ENCODE results near the gene COL1A1.

DNA sequence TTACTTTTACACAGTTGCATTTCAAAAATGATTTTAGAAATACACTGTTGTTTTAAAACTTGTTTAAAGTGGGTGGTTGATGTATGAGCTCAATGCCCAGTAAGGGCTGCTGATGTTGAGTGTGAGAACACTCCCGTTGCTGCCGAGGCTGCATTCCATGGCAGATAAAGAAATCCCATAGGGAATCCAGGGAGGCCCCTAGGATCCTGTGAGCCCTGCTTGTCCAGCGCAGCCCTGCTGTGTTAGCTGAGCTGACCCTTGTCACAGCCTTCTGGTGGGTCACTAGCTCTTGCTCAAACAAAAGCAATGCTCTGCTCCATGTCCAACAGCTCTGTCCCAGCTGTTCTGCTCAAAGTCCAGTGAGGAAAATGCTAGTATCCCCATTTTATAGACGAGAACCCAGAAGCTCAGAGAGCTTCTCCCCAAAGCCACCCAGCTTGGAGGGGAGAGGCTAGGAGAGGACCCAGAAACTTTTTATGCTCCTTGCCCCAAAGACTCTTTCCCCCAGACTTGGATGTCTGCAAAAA lies 18.6 kb upstream of the COL1A1 start:
- TF ChIP-seq EP300 (IDR thresholded peaks at IDR 0.05) (no peak), POLR2A (IDR thresholded peaks at IDR 0.05; ENCODE audit: low read depth) (no peak), POLR2AphosphoS5 (IDR thresholded peaks at IDR 0.05) (no peak)
- TF ChIP-seq, protein P1, sequence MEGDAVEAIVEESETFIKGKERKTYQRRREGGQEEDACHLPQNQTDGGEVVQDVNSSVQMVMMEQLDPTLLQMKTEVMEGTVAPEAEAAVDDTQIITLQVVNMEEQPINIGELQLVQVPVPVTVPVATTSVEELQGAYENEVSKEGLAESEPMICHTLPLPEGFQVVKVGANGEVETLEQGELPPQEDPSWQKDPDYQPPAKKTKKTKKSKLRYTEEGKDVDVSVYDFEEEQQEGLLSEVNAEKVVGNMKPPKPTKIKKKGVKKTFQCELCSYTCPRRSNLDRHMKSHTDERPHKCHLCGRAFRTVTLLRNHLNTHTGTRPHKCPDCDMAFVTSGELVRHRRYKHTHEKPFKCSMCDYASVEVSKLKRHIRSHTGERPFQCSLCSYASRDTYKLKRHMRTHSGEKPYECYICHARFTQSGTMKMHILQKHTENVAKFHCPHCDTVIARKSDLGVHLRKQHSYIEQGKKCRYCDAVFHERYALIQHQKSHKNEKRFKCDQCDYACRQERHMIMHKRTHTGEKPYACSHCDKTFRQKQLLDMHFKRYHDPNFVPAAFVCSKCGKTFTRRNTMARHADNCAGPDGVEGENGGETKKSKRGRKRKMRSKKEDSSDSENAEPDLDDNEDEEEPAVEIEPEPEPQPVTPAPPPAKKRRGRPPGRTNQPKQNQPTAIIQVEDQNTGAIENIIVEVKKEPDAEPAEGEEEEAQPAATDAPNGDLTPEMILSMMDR (IDR thresholded peaks at IDR 0.05): no peak

All from esophagus muscularis mucosa (tissue), 4 donors.